Measurements from ENCODE around the gene PIK3R6. TPM values are rescaled to one million over a fixed set of nuclear protein-coding genes. Genes with fewer than 3 reads are reported as not detected.

The PIK3R6 gene
- total and polyA plus RNA-seq, 2 experiments from 2014 or later, result 0.11 to 0.24 TPM

DNA sequence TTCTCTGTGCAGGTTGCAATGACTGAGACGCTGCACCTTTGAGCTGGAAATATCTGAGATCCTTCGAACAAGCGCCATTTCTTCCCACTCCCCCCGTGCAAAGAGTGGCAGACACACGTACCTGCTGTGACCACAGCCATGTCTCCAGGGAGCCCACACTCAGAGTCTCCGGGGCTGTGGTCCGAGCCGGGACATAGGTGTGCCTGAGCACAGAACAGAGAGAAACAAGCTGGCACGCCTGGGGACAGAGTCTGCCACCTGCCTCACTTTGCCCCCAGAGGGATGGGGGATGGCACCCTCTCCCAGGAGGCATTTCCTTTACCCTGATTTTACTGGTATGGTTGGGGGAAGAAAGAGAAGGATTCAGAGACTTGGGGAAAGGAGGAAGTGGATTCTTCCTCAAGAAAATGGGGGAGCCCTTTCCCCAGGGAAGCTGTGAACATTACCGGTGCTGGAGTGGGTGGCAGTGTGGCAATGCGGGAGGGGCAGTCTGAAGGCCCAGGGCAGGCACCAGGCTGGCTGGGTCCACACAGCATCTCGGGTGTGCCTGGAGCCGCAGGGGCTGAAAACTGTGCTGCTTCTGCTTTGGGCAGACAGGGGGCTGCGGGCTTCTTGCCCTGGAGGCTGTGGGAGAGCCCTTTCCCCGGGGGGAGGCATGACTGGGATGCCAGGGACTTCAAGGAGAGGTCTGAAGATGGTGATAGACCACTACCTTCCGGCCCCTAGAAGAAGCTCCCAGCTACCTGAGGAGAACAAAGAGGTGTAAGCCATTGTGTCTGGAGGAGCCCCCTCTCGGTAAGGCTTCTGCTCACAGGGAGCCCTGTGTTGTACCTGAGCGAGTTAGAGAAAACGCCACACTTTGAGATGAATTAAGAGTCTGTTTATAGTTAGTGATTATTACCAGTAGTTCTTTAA, 6.6 kb upstream of the PIK3R6 start:
- no peaks in the 10 kb centered on the region for H3K9me2 ChIP-seq (ENCODE audit: insufficient read depth)
- no peaks in the 10 kb centered on the region for H3F3A ChIP-seq (replicated peaks; ENCODE audit: low read depth)
- H3K79me2 ChIP-seq (replicated peaks; ENCODE audit: insufficient read depth), result no peaks in the 10 kb centered on the region
- no peaks in the 10 kb centered on the region for H3K36me3 ChIP-seq (ENCODE audit: insufficient read depth)
- Mint-ChIP-seq H3K4me3 (no peak overlapping the region), H3K4me1 (peaks cover 22% of the 10 kb centered on the region), H3K27me3 (ENCODE audit: insufficient read depth, low read depth, poor library complexity) (peaks cover 12% of the 10 kb centered on the region), H3K9me3 (no peaks in the 10 kb centered on the region; the same call in 2 of the 3 replicates), H3K36me3 (ENCODE audit: low read depth) (no peaks in the 10 kb centered on the region), H3K27ac (no peak overlapping the region)
- DNase-seq (ENCODE audit: low spot score) (no peak), ATAC-seq (peak; percentile 73)
- no peaks in the 10 kb centered on the region for H3K27me3 ChIP-seq (ENCODE audit: insufficient read depth)
- H2AFZ ChIP-seq, result peak overlapping the region; percentile 59
- no peak overlapping the region for H3K4me2 ChIP-seq
- TF ChIP-seq, protein P1, sequence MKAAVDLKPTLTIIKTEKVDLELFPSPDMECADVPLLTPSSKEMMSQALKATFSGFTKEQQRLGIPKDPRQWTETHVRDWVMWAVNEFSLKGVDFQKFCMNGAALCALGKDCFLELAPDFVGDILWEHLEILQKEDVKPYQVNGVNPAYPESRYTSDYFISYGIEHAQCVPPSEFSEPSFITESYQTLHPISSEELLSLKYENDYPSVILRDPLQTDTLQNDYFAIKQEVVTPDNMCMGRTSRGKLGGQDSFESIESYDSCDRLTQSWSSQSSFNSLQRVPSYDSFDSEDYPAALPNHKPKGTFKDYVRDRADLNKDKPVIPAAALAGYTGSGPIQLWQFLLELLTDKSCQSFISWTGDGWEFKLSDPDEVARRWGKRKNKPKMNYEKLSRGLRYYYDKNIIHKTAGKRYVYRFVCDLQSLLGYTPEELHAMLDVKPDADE (IDR thresholded peaks at IDR 0.05), result no peak
- no peak for TF ChIP-seq CREB1 (CRISPR knock-in tag; IDR thresholded peaks at IDR 0.05; ENCODE audit: low read depth)
- TF ChIP-seq, protein P2, sequence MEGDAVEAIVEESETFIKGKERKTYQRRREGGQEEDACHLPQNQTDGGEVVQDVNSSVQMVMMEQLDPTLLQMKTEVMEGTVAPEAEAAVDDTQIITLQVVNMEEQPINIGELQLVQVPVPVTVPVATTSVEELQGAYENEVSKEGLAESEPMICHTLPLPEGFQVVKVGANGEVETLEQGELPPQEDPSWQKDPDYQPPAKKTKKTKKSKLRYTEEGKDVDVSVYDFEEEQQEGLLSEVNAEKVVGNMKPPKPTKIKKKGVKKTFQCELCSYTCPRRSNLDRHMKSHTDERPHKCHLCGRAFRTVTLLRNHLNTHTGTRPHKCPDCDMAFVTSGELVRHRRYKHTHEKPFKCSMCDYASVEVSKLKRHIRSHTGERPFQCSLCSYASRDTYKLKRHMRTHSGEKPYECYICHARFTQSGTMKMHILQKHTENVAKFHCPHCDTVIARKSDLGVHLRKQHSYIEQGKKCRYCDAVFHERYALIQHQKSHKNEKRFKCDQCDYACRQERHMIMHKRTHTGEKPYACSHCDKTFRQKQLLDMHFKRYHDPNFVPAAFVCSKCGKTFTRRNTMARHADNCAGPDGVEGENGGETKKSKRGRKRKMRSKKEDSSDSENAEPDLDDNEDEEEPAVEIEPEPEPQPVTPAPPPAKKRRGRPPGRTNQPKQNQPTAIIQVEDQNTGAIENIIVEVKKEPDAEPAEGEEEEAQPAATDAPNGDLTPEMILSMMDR (conservative IDR thresholded peaks at IDR 0.05; ENCODE audit: low read depth in 2 of 2), result no peak
- TF ChIP-seq, protein P3, sequence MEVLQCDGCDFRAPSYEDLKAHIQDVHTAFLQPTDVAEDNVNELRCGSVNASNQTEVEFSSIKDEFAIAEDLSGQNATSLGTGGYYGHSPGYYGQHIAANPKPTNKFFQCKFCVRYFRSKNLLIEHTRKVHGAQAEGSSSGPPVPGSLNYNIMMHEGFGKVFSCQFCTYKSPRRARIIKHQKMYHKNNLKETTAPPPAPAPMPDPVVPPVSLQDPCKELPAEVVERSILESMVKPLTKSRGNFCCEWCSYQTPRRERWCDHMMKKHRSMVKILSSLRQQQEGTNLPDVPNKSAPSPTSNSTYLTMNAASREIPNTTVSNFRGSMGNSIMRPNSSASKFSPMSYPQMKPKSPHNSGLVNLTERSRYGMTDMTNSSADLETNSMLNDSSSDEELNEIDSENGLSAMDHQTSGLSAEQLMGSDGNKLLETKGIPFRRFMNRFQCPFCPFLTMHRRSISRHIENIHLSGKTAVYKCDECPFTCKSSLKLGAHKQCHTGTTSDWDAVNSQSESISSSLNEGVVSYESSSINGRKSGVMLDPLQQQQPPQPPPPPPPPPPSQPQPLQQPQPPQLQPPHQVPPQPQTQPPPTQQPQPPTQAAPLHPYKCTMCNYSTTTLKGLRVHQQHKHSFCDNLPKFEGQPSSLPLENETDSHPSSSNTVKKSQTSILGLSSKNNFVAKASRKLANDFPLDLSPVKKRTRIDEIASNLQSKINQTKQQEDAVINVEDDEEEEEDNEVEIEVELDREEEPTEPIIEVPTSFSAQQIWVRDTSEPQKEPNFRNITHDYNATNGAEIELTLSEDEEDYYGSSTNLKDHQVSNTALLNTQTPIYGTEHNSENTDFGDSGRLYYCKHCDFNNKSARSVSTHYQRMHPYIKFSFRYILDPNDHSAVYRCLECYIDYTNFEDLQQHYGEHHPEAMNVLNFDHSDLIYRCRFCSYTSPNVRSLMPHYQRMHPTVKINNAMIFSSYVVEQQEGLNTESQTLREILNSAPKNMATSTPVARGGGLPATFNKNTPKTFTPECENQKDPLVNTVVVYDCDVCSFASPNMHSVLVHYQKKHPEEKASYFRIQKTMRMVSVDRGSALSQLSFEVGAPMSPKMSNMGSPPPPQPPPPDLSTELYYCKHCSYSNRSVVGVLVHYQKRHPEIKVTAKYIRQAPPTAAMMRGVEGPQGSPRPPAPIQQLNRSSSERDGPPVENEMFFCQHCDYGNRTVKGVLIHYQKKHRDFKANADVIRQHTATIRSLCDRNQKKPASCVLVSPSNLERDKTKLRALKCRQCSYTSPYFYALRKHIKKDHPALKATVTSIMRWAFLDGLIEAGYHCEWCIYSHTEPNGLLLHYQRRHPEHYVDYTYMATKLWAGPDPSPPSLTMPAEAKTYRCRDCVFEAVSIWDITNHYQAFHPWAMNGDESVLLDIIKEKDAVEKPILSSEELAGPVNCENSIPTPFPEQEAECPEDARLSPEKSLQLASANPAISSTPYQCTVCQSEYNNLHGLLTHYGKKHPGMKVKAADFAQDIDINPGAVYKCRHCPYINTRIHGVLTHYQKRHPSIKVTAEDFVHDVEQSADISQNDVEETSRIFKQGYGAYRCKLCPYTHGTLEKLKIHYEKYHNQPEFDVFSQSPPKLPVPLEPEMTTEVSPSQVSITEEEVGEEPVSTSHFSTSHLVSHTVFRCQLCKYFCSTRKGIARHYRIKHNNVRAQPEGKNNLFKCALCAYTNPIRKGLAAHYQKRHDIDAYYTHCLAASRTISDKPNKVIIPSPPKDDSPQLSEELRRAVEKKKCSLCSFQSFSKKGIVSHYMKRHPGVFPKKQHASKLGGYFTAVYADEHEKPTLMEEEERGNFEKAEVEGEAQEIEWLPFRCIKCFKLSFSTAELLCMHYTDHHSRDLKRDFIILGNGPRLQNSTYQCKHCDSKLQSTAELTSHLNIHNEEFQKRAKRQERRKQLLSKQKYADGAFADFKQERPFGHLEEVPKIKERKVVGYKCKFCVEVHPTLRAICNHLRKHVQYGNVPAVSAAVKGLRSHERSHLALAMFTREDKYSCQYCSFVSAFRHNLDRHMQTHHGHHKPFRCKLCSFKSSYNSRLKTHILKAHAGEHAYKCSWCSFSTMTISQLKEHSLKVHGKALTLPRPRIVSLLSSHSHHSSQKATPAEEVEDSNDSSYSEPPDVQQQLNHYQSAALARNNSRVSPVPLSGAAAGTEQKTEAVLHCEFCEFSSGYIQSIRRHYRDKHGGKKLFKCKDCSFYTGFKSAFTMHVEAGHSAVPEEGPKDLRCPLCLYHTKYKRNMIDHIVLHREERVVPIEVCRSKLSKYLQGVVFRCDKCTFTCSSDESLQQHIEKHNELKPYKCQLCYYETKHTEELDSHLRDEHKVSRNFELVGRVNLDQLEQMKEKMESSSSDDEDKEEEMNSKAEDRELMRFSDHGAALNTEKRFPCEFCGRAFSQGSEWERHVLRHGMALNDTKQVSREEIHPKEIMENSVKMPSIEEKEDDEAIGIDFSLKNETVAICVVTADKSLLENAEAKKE (CRISPR knock-in tag; IDR thresholded peaks at IDR 0.05), result no peak
- TF ChIP-seq EZH2 (IDR thresholded peaks at IDR 0.05; ENCODE audit: low read depth, unreplicated experiment), result no peak
- TF ChIP-seq POLR2AphosphoS5 (IDR thresholded peaks at IDR 0.05; ENCODE audit: low read depth), result no peak
- no peak for TF ChIP-seq ZNF114 (CRISPR knock-in tag; IDR thresholded peaks at IDR 0.05)
- no peak for TF ChIP-seq ZNF331 (CRISPR knock-in tag; IDR thresholded peaks at IDR 0.05; ENCODE audit: low read depth)
- TF ChIP-seq, protein P4, sequence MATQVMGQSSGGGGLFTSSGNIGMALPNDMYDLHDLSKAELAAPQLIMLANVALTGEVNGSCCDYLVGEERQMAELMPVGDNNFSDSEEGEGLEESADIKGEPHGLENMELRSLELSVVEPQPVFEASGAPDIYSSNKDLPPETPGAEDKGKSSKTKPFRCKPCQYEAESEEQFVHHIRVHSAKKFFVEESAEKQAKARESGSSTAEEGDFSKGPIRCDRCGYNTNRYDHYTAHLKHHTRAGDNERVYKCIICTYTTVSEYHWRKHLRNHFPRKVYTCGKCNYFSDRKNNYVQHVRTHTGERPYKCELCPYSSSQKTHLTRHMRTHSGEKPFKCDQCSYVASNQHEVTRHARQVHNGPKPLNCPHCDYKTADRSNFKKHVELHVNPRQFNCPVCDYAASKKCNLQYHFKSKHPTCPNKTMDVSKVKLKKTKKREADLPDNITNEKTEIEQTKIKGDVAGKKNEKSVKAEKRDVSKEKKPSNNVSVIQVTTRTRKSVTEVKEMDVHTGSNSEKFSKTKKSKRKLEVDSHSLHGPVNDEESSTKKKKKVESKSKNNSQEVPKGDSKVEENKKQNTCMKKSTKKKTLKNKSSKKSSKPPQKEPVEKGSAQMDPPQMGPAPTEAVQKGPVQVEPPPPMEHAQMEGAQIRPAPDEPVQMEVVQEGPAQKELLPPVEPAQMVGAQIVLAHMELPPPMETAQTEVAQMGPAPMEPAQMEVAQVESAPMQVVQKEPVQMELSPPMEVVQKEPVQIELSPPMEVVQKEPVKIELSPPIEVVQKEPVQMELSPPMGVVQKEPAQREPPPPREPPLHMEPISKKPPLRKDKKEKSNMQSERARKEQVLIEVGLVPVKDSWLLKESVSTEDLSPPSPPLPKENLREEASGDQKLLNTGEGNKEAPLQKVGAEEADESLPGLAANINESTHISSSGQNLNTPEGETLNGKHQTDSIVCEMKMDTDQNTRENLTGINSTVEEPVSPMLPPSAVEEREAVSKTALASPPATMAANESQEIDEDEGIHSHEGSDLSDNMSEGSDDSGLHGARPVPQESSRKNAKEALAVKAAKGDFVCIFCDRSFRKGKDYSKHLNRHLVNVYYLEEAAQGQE (IDR thresholded peaks at IDR 0.05; ENCODE audit: unreplicated experiment), result no peak
- no peak for TF ChIP-seq EZH2phosphoT487 (IDR thresholded peaks at IDR 0.05; ENCODE audit: unreplicated experiment)
- no peak for TF ChIP-seq NANOG (IDR thresholded peaks at IDR 0.05; ENCODE audit: borderline replicate concordance)
- TF ChIP-seq JUNB (IDR thresholded peaks at IDR 0.05; ENCODE audit: unreplicated experiment), result no peak
- TF ChIP-seq STAT1 (IDR thresholded peaks at IDR 0.05; ENCODE audit: unreplicated experiment), result no peak
- peaks cover 13% of the 10 kb centered on the region for H3K4me1 ChIP-seq (ENCODE audit: insufficient read depth)
- H3K4me3 ChIP-seq, result no peak overlapping the region
- H3K27ac ChIP-seq (ENCODE audit: low read depth), result no peak overlapping the region
- H4K20me1 ChIP-seq (replicated peaks; ENCODE audit: insufficient read depth), result no peaks in the 10 kb centered on the region
